Measurements from ENCODE around the gene SCP2D1. TPM values are rescaled to one million over a fixed set of nuclear protein-coding genes. Genes with fewer than 3 reads are reported as not detected.

SCP2D1 gene
- total RNA-seq, 3 donors from 2014 or later (not counting 1 experiment from before 2014, with no cell fraction given) = not detected

DNA sequence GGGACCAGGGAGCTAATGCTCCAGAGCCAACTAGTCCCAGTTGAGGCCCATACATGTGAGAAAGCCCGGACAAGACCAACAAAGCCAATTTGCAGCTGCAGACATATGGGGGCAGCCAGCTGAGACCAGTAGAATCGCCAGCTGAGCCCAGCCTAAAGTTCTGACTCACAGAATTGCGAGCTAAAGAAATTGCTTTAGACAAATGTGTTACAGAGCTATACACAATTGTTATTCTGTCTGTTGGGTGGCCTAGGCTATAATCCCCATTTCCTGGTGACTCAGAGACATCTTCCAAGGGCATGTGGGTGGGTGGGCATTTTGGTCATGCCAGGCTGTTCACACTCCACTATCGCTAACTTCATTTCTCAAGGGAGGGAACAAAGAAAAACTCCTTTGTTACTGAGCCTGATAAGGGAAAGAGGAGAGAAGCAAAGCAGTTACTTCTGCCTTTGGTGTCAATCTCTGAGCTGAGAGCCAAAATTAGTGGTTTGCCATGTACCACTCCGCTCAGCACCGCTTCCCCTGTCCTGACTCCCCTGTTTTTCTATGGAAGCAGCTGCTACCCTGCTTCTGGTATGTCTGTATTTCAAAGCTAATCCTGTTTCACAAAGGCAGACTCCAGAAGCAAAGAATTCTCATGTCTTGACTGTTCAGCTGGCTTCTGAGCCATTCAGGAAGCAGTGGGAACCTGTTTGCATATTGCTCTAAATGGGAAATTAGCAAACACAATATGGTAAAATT is 26.1 kb downstream of the SCP2D1 start:
- H3K4me1 Mint-ChIP-seq = no peaks in the 10 kb centered on the region
- no peaks in the 10 kb centered on the region for H3K36me3 Mint-ChIP-seq
- no peaks in the 10 kb centered on the region for H3K9me3 ChIP-seq (ENCODE audit: control insufficient read depth, insufficient read depth, low read length)
- H3K27me3 ChIP-seq (ENCODE audit: control insufficient read depth, insufficient read depth, low read length) = no peaks in the 10 kb centered on the region
- peaks cover 4 to 5% of the 10 kb centered on the region in 2 donors for H3K27me3 Mint-ChIP-seq (ENCODE audit: low read depth in 2 of 2)
- no peak overlapping the region for H3K4me3 Mint-ChIP-seq
- intact Hi-C loops (cut with micrococcal nuclease) = no loop called here
- H3K36me3 ChIP-seq (ENCODE audit: control insufficient read depth, insufficient read depth, low read length) = no peaks in the 10 kb centered on the region
- 81% methylated on average over 5 of the region's 6 CpGs for WGBS (ENCODE audit: insufficient coverage)
- no peak overlapping the region for H3K27ac Mint-ChIP-seq
- no peaks in the 10 kb centered on the region for H3K4me1 ChIP-seq (ENCODE audit: control insufficient read depth, insufficient read depth, low read length)
- TF ChIP-seq, protein P1, sequence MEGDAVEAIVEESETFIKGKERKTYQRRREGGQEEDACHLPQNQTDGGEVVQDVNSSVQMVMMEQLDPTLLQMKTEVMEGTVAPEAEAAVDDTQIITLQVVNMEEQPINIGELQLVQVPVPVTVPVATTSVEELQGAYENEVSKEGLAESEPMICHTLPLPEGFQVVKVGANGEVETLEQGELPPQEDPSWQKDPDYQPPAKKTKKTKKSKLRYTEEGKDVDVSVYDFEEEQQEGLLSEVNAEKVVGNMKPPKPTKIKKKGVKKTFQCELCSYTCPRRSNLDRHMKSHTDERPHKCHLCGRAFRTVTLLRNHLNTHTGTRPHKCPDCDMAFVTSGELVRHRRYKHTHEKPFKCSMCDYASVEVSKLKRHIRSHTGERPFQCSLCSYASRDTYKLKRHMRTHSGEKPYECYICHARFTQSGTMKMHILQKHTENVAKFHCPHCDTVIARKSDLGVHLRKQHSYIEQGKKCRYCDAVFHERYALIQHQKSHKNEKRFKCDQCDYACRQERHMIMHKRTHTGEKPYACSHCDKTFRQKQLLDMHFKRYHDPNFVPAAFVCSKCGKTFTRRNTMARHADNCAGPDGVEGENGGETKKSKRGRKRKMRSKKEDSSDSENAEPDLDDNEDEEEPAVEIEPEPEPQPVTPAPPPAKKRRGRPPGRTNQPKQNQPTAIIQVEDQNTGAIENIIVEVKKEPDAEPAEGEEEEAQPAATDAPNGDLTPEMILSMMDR (IDR thresholded peaks at IDR 0.05) = no peak
- no peak overlapping the region for H3K4me3 ChIP-seq (ENCODE audit: low read length)
- H3K27ac ChIP-seq (ENCODE audit: low read length) = no peak overlapping the region
- no peak for DNase-seq
- no peaks in the 10 kb centered on the region for H3K9me3 Mint-ChIP-seq
- ATAC-seq = no peak

DNA sequence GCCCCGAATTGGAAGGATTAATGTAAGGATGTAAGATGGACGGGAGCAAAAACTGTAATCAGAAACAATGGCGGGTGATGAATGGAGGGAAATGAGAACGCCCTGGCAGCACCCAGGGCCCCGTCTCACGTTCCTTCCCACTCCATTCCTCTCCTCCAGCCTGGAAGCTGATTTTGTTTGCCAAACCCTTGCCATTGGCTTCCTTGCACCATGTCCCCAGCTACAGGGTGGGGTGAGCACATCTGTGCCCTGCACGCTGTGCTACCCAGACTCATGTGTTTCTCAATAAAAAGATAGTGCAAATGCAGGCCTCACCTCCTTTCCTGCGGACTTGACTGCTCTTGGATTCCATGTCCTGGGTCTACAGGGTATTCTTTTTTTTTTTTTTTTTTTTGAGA is 26.7 kb downstream of the SCP2D1 start:
- TF ChIP-seq, protein P1 (IDR thresholded peaks at IDR 0.05) = no peak
- H3K27me3 Mint-ChIP-seq (ENCODE audit: low read depth in 2 of 2) = peaks cover 4 to 5% of the 10 kb centered on the region in 2 donors
- H3K27ac ChIP-seq (ENCODE audit: low read length) = no peak overlapping the region
- no peak overlapping the region for H3K4me3 Mint-ChIP-seq
- intact Hi-C loops (cut with micrococcal nuclease) = no loop called here
- 91% methylated on average over 8 of the region's 8 CpGs for WGBS (ENCODE audit: insufficient coverage)
- H3K4me1 ChIP-seq (ENCODE audit: control insufficient read depth, insufficient read depth, low read length) = no peaks in the 10 kb centered on the region
- no peak for ATAC-seq
- DNase-seq = no peak
- no peak overlapping the region for H3K27ac Mint-ChIP-seq
- H3K36me3 ChIP-seq (ENCODE audit: control insufficient read depth, insufficient read depth, low read length) = no peaks in the 10 kb centered on the region
- no peaks in the 10 kb centered on the region for H3K36me3 Mint-ChIP-seq
- no peaks in the 10 kb centered on the region for H3K9me3 Mint-ChIP-seq
- no peak overlapping the region for H3K4me3 ChIP-seq (ENCODE audit: low read length)
- no peaks in the 10 kb centered on the region for H3K9me3 ChIP-seq (ENCODE audit: control insufficient read depth, insufficient read depth, low read length)
- H3K4me1 Mint-ChIP-seq = no peaks in the 10 kb centered on the region
- no peaks in the 10 kb centered on the region for H3K27me3 ChIP-seq (ENCODE audit: control insufficient read depth, insufficient read depth, low read length)

DNA sequence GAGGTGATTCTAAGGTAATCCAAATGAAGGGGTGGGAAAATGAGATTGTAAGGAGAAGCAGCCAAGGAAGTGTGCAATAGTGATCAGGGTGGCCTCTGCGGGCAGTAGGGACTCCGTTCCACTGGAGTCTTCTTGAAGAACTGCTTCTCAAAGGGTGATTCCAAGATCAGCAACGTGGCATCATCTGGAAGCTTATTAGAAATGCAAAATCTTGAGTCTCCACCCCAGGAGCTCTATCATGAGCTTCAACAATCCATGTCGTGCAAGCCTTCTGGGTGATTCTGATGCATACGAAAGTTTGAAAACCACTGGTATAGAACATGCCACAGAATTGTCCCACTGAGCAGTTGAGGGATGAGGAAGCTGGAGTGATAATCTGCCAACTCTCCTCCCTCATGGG is 31.4 kb downstream of the SCP2D1 start:
- Mint-ChIP-seq H3K27ac (no peak overlapping the region), H3K27me3 (ENCODE audit: low read depth in 2 of 2) (no peaks in the 10 kb centered on the region), H3K9me3 (no peaks in the 10 kb centered on the region), H3K4me3 (no peak overlapping the region), H3K4me1 (no peaks in the 10 kb centered on the region), H3K36me3 (no peaks in the 10 kb centered on the region)
- 65% methylated on average over 4 of the region's 5 CpGs for WGBS (ENCODE audit: insufficient coverage)
- Histone ChIP-seq H3K9me3 (ENCODE audit: control insufficient read depth, insufficient read depth, low read length) (no peaks in the 10 kb centered on the region), H3K4me3 (ENCODE audit: low read length) (no peak overlapping the region), H3K4me1 (ENCODE audit: control insufficient read depth, insufficient read depth, low read length) (no peaks in the 10 kb centered on the region), H3K36me3 (ENCODE audit: control insufficient read depth, insufficient read depth, low read length) (no peaks in the 10 kb centered on the region), H3K27ac (ENCODE audit: low read length) (no peak overlapping the region), H3K27me3 (ENCODE audit: control insufficient read depth, insufficient read depth, low read length) (no peaks in the 10 kb centered on the region)
- TF ChIP-seq, protein P1 (IDR thresholded peaks at IDR 0.05) = no peak
- DNase-seq (no peak), ATAC-seq (no peak)
- intact Hi-C loops (cut with micrococcal nuclease) = no loop called here
